Stimulated activated CD4-positive, alpha-beta T cell treated with anti-CD3 and anti-CD28 coated beads, Interleukin-1b, Interleukin-23, amount 100 ng/mL, for 48 hours (primary cell): ENCODE results near the gene AMOTL1.

ENCODE experiments used
- DNase-seq: peaks from one replicate; pipeline ENCODE4 v3.0.0-alpha.2; 2020

AMOTL1 gene, protein sequence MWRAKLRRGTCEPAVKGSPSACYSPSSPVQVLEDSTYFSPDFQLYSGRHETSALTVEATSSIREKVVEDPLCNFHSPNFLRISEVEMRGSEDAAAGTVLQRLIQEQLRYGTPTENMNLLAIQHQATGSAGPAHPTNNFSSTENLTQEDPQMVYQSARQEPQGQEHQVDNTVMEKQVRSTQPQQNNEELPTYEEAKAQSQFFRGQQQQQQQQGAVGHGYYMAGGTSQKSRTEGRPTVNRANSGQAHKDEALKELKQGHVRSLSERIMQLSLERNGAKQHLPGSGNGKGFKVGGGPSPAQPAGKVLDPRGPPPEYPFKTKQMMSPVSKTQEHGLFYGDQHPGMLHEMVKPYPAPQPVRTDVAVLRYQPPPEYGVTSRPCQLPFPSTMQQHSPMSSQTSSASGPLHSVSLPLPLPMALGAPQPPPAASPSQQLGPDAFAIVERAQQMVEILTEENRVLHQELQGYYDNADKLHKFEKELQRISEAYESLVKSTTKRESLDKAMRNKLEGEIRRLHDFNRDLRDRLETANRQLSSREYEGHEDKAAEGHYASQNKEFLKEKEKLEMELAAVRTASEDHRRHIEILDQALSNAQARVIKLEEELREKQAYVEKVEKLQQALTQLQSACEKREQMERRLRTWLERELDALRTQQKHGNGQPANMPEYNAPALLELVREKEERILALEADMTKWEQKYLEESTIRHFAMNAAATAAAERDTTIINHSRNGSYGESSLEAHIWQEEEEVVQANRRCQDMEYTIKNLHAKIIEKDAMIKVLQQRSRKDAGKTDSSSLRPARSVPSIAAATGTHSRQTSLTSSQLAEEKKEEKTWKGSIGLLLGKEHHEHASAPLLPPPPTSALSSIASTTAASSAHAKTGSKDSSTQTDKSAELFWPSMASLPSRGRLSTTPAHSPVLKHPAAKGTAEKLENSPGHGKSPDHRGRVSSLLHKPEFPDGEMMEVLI

DNA sequence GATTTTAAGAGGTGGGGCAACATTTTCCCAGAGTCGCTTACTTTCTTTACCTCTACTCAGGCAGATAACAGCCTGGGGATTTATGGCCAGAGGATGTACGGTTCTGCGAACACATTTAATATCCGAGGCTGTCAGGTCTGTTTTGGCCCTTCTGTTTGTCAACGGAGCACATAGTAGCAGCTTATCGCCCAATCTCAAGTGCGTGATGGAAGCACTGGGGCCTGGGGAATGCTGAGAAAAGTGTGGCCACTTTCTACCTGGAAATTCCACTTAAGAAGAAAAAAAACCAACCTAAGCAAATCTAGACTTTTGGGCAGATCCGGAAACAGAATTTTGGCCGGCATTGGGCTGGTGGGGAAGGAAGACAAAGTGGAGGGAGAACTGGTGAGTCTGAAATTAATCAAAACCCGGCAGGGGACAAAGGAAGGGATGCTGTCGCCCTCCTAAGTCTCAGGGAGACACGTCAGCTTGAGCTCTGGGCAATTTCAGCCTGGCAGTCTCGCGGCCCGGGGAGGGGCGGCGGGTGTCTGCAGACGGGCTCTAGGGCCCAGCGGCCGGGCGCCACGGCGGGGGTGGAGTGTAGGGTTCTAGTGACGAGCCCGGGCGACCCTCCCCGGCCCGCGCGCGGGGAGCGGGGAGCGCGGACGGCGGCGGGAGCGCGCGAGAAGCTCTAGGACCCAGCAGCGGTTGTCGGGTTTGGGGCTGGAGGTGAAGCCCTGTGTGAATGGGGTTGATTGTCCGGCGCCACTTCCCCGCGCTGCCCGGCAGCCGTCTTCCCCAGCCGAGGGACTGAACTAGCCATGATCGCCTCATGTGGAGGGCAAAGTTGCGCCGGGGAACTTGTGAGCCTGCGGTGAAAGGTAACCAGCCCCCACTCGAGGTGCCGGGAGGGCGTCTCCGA lies at the start of gene AMOTL1:
Gene AMOTL1, plus strand, starts transcription at position 656 of the 901 bp plus-strand sequence. Its CDS starts 156 bp downstream, at position 812.
- DNase-seq = peak; percentile 24

DNA sequence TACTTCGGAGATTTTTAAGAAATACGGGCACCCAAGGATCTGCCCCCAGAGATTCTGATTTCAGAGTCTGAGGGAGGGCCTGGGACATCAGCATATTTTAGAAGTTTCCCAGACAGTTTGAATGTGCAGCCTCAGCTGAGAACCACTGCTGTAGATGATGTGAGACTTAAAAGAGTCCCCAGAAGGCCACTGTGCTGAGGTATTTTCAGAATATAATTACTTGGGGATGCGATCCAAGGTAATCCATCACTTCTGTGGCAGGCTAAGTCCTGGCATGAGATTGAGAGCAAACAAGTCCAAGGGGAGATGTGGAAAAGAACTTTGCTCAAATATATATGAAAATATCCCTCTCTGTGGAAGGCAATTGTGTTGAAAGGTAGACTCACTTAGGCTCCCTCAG lies 48.3 kb upstream of the AMOTL1 start:
- DNase-seq = no peak

DNA sequence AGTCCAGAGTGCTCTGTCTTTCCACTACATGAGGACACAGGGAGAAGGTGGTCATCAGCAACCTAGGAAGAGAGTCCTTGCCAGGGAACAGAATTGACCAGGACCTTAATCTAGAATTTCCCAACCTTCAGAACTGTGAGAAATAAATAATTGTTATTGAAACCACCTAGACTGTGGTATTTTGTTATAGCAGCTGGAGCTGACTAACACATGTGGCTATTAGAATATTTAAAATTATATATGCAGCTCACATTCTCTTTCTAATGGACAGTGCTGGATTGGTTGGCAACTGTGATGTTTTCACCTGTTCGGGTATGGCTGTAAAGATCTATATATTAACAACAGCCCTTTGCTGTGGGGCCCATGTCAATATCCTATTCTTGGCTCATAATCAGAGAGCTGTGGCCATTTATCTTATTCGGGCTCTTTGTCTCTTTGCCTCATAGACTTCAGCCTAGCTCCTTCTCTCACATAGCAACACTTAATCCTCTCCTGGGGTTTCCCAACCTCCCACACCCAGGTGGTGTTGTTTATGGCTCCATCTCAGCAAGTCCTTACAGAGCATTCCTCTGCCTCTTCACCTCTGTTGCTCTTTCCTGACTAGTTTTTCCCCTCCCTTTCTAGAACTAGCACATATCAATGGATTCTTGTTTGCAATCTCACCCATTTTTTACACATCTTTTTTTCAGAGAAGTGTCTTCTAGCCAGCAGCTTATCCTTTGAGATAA lies 46.4 kb upstream of the AMOTL1 start:
- DNase-seq = no peak

DNA sequence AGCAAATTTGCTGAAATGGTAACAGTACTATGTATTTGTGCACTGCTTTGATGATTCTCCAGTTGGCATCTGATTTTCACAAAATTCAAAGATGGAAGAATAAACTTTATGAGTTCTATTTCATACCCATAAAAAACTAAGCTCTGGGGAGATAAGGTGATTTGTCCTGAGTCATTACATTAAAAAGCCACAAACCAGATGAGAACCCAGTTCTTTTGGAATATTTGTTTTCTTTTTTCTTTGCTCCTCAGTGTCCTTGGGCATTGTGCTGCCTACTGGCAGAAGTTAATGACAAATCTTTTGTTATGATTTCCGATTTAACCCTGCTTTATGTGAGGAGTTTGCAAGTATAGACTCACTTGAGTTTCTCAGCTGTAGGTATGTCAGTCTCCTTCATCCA lies 45.4 kb upstream of the AMOTL1 start:
- DNase-seq = no peak

DNA sequence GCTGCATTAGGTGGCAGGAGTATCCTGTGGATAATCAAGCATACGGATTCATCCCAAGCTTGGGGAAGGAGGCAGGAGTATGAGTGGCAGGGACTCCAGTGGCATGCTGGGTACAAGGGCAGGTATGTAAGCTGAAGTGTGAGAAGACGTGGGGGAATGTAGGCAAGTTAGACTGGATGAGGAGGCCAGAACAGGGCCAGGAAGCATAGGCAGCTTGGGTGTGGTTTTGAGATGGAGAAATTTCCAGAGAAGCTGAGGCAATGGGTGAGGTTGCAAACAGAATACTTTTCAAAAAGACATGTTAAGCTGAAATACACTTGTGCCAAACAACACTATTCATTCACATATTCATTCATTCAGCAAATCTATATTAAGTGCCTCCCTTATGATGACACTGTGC lies 43.1 kb upstream of the AMOTL1 start:
- DNase-seq = no peak

DNA sequence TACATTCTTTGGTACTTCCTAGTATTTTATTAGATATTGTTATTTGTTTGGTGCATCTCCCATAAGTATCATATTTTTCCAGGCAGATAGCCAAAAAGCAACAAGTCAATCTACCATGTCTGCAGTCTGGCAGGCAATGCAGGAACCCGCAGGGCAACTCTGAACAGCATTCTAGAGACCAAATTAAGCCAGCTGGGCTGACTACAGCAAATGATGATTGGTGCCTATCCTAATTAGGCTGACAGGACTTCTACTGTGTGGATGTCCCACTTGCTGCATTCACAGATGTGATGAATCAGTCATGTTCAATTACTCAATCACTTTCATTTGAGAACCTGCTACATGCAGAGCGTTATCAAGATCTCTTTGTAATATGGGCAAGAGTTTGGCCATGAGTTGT lies 40.3 kb upstream of the AMOTL1 start:
- DNase-seq = no peak

DNA sequence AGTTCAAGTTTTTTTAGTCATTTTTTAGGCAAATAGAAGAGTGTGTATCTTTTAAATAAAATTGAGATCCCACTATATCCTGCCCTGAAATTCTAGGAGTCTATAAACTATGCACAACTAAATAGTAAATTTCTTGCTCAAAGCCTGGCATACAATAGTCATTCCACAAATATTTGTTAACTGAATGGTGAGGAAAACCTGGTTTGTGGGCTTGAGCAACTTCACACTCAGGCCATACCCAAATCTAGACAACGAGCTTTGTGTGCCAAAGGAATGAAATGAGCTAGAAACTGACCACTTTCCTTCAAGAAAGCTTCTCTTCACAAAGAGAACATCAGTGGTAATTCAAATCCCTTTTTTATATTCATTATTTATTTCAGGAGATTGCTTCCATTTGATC lies 39.6 kb upstream of the AMOTL1 start:
- no peak for DNase-seq

DNA sequence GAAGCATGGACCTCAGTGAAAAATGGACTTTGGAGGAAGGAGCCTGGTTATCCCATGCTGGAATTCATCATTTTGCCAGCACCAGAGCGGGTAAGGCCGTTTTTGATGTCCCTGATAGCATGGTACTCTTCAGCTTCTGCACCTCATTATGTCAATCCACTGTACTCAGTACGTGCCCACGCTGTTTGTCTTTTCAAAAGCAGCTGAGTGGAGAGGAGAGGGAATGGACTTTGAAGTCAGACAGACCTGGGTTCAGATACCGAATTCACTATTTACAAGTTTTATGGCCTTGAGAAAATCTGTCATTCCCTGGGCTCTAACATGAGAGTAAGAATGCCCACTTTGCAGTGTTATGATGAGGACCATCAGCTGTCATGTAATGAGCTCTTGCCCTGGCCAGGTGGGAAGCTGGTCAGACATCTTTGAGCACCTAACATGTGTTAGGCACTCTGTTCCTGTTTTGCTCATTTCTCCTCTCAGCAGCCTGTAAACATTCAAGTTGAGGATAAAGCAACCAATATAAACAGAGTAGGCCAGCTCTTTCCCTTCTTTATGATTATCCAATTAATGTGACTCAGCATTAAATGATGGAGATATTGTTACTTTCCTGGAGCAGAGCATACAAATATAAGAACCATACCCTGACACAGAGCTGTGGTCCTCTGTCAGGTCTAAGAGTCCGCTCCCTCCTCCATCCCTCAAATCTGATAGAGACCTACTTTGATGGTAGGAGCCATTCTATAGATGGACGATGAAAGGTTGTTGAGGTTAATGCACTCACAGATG lies 39.0 kb upstream of the AMOTL1 start:
- DNase-seq = no peak

DNA sequence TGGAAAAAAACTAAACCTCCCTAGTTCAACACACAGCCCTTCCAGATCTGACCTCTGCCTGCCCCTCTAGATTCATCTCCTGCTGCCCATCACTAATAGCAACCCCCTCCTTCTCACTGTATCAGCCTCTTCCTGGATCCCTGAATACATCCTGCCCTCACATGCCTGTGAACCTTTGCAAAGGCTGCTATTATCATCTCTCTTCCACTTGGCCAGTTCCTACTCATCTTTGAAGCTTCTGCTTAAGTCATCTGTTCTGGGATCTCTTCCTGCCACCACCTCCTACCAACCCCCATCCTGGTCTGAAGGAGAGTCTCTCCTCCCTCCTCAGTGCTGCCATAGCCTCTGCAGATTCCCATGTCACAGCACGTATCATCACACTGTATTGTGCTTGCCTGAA lies 38.0 kb upstream of the AMOTL1 start:
- no peak for DNase-seq

DNA sequence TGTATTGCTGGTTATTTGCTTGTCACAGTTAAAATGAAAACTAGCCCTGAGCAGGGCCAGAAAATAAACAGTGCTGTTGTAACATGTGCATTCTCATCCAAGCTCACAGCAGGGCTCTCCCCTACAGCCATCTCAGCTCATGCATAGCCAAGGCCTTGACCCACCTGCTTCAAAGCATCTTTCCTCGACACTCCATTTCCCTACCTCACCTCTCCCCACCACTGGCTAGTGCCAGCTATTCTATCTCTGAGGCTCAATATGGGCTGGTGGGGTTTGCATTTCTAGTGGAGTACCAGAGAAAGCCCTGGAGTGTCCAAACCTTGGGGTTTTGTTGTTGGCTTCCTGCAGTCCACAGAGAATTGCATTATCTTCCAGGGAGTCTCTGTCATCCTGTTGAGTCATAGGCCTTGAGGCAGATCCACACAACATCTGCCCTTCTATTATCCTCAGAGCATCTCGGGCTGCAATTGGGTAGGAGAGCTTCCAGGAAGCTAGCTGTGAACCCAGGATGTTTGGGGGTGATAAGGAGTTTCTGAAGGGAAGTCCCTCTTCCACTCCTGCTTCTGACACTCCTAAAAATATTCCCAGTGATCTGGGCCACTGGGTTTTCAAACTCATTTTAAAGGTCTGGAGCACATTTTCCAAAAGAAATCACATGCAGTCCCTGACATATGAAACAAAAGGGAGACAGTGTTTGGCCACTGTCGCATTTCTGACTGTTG lies 36.1 kb upstream of the AMOTL1 start:
- no peak for DNase-seq

DNA sequence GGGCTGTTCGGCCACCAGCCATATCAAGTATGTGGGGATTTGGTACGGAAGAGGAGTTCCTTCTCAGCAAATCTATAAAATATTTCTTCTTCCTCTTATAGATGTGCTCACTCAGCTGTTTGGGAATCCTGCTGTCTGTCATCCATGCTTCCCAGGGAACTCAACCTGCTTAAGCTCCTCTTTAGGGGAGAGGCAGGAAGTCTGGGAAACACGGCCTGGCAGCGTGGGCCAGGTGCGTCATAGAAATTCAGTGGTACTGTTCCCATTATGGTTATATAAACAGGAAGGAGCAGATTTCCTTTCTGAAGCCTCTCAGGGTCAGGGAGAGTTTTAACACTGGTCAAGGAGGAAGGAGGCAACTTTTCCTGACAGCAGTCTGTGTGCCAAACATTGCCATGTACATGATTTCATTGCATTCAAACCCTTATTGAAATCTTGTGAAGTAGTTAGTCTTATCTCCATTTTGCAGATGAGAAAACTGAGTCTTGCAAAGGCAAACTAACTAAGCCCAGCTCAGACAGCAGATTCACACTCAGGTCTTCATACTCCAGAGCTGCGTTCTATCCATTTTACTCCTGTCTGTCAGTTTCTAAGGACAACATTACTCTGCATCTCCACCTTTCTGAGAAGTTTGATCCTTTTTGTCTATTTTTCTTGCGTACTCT lies 35.4 kb upstream of the AMOTL1 start:
- no peak for DNase-seq

DNA sequence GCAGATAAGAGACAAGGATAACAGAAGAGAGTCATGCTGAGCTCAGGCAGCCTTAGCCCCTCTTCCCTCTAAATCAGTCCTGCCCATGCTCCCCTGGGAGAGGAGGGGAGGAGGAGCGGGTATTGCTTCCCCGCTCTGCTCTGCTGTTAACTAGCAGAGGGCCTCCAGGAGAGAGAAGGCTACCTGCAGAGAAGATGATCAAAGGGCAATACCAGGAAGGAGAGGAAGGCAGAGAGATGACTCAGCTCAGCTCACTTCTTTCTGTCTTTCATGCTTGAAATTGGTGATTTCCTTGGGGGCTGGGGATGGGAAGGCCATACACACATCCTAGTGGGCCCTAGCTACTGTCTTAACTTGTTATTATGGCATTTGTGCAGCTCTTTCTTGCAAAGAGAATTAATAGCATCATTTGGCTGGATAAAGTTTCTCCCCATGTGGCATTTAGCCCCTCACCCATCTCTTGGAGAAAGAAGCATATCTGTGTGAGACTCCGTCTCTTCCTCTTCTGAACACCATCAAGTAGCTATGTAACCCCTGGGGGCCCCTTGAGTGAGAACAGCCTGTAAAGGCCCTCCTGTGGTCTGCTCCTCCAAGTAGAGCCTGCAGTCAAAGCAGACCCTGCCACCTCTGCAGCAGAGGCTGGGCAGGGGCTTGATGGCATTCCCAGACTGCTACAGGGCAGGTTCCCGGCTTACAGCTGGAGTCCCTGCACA lies 33.4 kb upstream of the AMOTL1 start:
- DNase-seq = no peak

DNA sequence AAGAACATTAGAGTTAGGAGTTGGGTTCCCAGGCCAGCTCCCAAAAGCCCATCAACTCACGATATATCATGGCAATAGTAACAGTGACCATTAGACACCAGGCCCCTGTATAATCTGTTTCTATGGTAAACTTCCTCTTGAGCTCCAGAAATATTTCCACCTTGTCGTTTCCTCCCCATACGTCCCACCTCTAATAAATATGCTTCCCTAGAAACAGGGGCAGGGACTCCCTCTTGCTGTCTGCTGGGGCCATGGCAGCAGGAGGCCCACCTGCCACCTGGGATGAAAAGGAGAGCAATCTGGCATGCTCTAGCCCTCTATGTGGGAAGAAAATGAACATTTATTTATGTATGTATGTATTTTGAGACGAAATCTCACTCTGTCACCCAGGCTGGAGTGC lies 32.2 kb upstream of the AMOTL1 start:
- DNase-seq = no peak

DNA sequence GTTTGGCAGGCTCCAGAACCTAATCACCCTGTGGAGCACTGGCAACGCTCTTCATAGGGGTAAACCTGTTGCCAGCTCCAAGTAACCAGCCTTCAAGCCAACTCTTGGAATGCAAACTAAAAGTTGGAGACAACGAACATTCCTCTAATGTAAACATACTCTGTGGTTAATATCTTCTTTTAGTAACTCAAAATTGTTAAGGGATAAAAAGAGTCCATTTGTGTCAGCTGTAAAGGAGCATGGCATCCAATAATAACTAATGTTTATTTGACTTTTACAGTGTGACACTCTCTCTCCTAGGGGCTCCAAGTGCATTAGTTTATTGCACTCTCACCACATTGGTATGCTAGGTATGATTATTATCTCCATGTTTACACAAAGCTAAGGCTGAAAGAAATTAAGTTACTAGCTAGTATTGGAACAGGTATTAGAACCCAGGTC lies 31.0 kb upstream of the AMOTL1 start:
- no peak for DNase-seq

DNA sequence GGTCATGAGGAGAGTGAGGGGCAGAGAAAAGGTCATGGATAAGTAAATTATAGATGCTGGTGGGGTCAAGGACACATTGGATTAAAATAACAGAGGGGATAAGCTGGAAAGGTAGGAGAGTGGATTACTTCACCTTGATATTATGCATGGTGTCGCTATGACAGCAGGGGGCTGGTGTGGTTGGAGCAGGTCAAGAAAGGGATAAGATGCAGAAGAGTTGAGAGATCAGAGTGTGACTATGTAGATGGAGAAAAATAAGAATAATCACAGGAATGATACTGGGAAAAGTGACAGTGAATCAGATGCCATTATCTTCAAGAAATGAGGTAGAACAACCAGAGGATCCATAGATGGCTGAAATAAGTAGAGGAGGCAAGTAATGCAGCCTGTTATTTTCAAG lies 29.4 kb upstream of the AMOTL1 start:
- DNase-seq = no peak

DNA sequence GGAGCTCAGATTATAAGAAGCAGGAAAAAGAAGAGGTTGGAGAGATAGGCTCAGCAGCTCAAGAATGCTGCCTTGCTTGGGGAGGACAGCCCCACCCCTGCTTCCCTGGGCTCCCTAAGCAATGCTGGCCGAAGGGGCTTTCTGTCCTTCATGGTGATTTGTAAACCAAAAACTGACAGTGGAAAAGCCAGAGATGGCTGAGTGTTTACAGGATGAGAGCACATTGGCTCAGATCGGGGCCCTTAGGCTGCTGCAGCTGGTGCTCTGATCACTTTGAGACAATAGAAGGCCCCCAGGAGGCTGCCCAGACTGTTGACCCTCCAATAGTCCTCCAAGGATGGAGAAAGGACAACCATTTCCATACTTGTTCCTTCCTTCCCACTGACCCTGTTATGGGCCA lies 28.8 kb upstream of the AMOTL1 start:
- DNase-seq = no peak

DNA sequence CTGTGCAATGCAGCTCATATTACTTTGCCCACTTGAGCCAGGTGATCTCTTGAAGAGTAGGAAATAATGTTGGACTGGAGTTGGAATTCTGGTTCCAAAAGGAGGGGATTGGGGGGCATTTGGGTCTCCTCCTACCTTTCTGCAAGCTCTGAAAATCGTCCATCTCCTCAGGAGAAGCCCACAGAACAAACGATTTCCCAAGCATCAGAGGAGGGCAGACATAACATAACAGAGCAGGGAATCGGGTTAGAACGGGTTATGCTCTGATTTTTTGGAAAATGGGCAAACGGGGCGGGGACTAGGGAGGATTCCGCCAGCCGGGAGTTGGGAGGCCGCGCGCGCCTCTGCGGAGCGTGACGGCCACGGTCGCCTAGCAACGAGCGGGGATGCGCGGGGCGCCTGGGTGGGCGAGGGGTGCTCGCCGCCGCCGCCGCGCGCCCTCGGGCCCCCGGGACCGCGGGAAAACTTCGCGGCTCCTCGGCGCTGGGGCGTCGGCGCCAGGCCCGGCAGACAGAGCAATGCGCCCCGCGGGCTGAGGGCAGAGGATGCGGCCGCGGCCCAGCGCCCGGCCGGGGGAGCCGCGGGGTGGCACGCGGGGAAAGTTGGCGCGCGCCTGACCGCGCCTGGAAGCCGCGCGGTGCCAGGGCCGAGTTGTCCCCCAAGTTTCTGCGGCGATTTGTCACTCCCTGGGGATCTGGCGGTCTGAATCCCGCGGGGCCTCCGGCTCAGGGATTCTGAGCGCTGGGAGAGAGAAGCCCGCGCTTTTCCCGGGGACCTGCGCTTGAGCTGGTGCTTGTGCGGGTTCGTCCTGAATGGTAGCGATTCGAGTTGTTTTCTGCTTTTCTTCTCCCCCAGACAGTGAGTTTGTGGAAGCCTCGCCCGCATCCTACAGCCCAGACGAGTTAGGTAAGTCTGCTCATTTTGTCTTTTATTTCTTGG lies 27.8 kb upstream of the AMOTL1 start:
- DNase-seq = no peak

DNA sequence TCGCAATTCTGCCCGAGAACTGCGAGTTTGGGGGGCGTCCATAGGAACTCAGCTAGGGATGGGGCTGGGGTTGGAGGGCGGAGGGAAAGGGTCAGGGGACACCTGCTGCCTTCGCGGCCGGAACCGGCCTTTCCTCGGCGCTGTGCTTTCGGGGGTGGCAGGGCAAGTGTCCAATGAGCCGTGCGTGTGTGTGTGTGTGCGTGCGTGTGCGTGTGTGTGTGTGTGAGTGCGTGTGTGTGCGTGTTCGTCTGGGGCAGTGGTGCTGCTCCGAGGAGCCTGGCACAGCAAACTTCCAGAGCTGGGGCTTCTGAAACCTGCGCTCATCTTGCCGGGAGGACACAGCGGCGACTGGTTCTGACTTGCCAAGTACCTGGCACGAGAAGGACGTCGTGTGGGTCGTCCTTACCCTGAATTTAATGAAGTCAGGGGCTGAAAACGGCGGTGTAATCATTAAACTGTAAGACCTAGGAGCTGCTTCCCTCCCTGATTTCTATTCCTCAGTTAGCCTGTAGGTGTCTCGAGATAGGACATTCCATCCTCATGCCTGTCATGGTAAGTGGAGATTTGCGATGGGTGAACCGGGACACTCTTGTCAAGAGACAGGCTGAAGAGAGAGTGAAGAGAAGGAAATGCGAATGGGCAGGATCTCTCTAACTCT lies 27.0 kb upstream of the AMOTL1 start:
- DNase-seq = peak; percentile 3
